ENCODE data around the gene TESK1.

The TESK1 gene

DNA sequence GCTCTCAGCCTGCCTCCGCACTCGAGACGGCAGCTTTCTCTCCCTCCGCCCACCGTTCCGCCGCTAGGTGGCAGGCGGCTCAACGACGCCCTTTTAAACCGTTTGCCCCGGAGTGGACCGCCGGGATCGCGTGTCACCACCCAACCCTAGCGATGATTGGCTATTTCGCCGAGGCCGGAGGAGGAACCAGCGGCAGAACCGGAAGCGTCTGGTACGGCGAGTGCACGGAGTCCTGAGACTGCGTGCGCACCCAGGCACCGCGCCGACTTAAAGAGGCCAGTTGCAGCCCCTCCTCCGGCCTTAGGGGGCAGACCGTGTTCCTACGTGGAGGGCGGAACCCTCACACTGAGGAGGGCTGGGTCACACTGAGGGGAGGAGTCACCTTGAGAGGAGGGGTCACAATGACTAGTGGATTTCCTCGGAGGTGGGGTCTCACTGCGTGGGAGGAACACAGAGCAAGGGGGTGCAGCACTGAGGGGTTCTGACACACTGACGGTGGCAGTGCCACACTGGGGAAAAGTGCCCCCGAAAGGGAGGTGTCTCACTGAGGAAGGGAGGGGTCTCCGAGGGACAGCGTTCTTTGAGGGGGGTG is 980 bp upstream of the TESK1 start:
- Histone ChIP-seq H3K4me3 (peak overlapping the region; percentile 91), H3K27ac (peak overlapping the region; percentile 85 to 99)
- peak; percentile 100 for DNase-seq (ENCODE audit: low spot score)
- TF ChIP-seq, protein P1, sequence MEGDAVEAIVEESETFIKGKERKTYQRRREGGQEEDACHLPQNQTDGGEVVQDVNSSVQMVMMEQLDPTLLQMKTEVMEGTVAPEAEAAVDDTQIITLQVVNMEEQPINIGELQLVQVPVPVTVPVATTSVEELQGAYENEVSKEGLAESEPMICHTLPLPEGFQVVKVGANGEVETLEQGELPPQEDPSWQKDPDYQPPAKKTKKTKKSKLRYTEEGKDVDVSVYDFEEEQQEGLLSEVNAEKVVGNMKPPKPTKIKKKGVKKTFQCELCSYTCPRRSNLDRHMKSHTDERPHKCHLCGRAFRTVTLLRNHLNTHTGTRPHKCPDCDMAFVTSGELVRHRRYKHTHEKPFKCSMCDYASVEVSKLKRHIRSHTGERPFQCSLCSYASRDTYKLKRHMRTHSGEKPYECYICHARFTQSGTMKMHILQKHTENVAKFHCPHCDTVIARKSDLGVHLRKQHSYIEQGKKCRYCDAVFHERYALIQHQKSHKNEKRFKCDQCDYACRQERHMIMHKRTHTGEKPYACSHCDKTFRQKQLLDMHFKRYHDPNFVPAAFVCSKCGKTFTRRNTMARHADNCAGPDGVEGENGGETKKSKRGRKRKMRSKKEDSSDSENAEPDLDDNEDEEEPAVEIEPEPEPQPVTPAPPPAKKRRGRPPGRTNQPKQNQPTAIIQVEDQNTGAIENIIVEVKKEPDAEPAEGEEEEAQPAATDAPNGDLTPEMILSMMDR (IDR thresholded peaks at IDR 0.05): peak; percentile 83

DNA sequence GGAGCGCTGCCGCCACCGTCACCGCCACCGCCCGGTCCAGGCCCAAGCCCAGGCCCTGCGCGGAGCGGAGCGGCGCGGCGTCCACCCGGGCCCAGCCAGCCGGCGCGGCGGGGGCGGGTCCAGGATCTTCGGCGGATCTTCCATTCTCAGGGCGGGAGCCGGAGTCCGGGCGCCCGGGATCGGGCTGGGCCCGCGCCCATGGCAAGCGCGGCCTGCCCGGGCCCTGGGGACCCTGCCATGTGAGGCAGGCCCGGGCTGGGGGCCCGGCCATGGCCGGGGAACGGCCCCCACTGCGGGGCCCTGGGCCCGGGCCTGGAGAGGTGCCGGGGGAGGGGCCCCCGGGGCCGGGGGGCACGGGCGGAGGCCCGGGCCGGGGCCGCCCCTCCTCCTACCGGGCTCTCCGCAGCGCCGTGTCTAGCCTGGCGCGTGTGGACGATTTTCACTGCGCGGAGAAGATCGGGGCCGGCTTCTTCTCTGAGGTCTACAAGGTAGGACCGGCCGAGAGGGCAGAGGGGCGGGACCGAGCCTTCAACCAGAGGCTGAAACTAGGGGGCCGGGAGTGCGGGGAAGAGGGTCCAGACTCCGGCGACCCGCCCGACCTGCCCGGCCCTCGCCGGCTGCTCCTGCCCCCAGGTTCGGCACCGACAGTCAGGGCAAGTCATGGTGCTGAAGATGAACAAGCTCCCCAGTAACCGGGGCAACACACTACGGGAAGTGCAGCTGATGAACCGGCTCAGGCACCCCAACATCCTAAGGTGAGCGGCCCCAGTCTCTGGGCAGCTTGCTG is 482 bp downstream of the TESK1 start:
- TF ChIP-seq, protein P1 (IDR thresholded peaks at IDR 0.05): no peak
- H3K27ac ChIP-seq: peak overlapping the region; percentile 85 to 99
- DNase-seq (ENCODE audit: low spot score): peak; percentile 84
- H3K4me3 ChIP-seq: peak overlapping the region; percentile 91

DNA sequence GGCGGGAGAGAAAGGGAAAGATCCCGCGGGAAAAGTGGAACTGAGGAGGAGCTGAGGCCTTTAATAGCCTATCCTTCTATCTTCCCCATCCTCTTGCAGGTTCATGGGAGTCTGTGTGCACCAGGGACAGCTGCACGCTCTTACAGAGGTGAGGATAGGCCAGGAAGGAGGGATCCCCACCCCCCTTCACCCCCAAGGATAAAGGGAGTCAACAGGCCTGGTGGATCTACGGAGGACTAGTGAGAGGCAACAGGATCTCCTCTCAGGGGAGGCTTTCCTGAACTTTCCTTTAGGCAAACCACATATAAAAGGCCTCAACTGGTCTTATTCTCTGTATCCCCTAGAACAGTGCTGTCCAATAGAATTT is 1.1 kb downstream of the TESK1 start:
- DNase-seq (ENCODE audit: low spot score): peak; percentile 72
- TF ChIP-seq, protein P1 (IDR thresholded peaks at IDR 0.05): no peak
- H3K4me3 ChIP-seq: peak overlapping the region; percentile 91
- H3K27ac ChIP-seq: peak overlapping the region; percentile 85 to 99

DNA sequence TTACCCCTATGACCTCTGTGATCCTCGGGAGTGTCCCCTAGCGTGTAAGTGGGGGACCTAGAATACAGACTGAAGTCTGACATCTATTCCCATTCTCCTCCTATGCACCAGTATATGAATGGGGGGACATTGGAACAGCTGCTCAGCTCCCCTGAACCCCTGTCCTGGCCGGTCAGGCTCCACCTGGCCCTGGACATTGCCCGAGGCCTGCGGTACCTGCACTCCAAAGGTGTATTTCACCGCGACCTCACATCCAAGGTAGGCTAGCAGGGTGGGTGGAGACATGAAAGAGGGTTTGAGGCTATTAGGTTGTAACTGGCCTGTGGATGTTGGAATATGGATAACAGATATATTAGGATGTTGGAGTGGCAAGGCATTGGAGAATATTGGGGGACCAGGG is 1.7 kb downstream of the TESK1 start:
- peak; percentile 55 for DNase-seq (ENCODE audit: low spot score)
- Histone ChIP-seq H3K27ac (peak overlapping the region; percentile 9 to 30), H3K4me3 (peak overlapping the region; percentile 91)
- TF ChIP-seq, protein P1 (IDR thresholded peaks at IDR 0.05): no peak

DNA sequence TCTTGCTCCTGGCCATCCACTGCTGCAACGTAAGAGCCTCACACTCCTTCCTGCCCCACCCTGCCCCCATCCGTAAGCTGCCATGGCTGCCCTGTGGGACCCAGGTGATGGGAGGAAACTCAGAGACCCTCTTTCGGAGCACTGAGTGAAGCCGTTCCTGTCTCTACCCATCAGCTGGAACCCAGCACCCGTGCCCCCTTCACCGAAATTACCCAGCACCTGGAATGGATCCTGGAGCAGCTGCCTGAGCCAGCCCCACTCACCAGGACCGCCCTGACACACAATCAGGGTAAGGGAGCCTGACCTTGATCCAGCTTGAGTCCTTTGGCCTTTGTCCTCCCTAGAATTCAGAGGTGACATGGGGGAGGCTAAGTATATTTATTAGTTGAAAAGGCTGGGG is 3.2 kb downstream of the TESK1 start:
- H3K27ac ChIP-seq: no peak overlapping the region
- TF ChIP-seq, protein P1 (IDR thresholded peaks at IDR 0.05): no peak
- DNase-seq (ENCODE audit: low spot score): peak; percentile 53
- H3K4me3 ChIP-seq: no peak overlapping the region

DNA sequence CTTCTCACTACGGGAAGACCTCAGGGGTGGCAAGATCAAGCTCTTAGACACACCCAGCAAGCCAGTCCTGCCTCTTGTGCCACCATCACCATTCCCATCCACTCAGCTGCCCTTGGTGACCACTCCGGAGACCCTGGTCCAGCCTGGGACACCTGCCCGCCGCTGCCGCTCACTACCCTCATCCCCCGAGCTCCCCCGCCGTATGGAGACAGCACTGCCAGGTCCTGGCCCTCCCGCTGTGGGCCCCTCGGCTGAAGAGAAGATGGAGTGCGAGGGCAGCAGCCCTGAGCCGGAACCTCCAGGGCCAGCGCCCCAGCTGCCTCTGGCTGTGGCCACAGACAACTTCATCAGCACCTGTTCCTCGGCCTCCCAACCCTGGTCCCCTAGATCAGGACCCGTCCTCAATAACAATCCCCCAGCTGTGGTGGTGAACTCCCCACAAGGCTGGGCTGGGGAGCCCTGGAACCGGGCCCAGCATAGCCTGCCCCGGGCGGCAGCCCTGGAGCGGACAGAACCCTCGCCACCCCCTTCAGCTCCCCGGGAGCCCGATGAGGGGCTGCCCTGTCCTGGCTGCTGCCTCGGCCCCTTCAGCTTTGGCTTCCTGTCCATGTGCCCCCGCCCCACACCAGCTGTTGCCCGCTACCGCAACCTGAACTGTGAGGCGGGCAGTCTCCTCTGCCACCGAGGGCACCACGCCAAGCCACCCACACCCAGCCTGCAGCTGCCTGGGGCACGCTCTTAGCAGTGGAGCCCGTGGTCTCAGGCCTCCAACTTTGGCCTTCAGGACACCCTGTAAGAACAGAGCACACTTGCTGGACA is 4.1 kb downstream of the TESK1 start:
- Histone ChIP-seq H3K4me3 (no peak overlapping the region), H3K27ac (peak overlapping the region in 1 of 2 donors; percentile 5)
- TF ChIP-seq, protein P1 (IDR thresholded peaks at IDR 0.05): no peak
- peak; percentile 73 for DNase-seq (ENCODE audit: low spot score)
